Measurements from ENCODE around the gene GNG10.
"Not testable (repeated sequence)": the region's sequence is repeated elsewhere in the genome, so short reads cannot be mapped to it uniquely, and the experiment has no call there.

The GNG10 gene

GRCh38 chr9:111661150-111661801 is at the start of gene GNG10:
GNG10 (plus strand) TSS chr9:111661605; CDS start chr9:111661635, 30 bp downstream.
- no peak for TF ChIP-seq CTCF (conservative IDR thresholded peaks at IDR 0.05; ENCODE audit: control insufficient read depth, insufficient read depth, low read depth, low read length)
- H3K4me3 ChIP-seq (ENCODE audit: control insufficient read depth, low read depth, low read length), result peak within 1 kb of the TSS; percentile 79
- DNase-seq (ENCODE audit: low read depth), result peak; percentile 44

- no peak for TF ChIP-seq CTCF (conservative IDR thresholded peaks at IDR 0.05; ENCODE audit: control insufficient read depth, insufficient read depth, low read depth, low read length)
Observed at GRCh38 chr9:111613436-111614040, 47.9 kb upstream of the GNG10 start.

DNA sequence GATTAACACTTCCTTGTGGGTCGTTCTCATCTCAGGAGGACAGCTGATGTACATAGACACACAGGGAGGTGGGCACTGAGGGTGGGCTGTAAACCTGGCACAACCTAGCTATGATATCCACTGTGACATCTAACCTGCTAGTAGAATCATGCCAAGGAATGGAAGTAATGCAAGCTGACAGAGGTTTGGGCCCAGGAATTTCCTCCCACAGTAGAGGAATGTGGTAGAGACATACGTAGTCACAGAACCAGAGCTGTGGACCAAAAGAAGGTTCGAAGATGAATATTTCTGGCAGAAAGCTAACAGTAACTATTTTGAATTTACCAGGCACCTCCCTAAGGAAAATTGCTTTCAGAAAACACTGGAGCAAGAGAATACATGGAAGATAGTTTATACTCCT is 45.5 kb upstream of the GNG10 start:
- H3K4me3 ChIP-seq (ENCODE audit: control insufficient read depth, low read depth, low read length), result no peak overlapping the region
- DNase-seq (ENCODE audit: low read depth), result no peak
- no peak for TF ChIP-seq CTCF (conservative IDR thresholded peaks at IDR 0.05; ENCODE audit: control insufficient read depth, insufficient read depth, low read depth, low read length)

More at GRCh38 chr9:111613436-111614040, 47.9 kb upstream of the GNG10 start:
- no peak for DNase-seq (ENCODE audit: low read depth)
- no peak overlapping the region for H3K4me3 ChIP-seq (ENCODE audit: control insufficient read depth, low read depth, low read length)

- H3K4me3 ChIP-seq (ENCODE audit: control insufficient read depth, low read depth, low read length); DNase-seq (ENCODE audit: low read depth): not testable (repeated sequence)
Observed at GRCh38 chr9:111617349-111617748, 44.1 kb upstream of the GNG10 start.

- peak; percentile 98 for TF ChIP-seq CTCF (conservative IDR thresholded peaks at IDR 0.05; ENCODE audit: control insufficient read depth, insufficient read depth, low read depth, low read length)
- DNase-seq (ENCODE audit: low read depth), result peak; percentile 59
- no peak overlapping the region for H3K4me3 ChIP-seq (ENCODE audit: control insufficient read depth, low read depth, low read length)
Observed at GRCh38 chr9:111621895-111622480, 39.4 kb upstream of the GNG10 start.

DNA sequence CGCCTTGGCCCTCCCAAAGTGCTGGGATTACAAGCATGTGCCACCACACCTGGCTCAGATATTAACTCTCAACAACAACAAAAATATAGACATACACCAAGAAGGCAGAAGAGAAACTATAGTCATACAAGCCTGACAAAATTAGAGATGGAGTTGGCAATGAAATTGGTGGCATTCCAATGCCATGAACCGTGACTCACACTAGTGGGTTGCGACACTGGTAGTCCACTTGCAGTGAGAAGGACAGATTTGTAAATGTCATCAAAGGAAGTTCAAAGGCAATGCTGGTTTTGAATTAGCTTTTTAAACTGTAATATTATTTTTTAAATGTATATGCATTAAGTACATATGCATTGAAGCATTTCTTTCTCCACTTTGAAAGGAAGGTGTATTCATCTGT is 38.8 kb upstream of the GNG10 start:
- DNase-seq (ENCODE audit: low read depth), result peak; percentile 90
- no peak for TF ChIP-seq CTCF (conservative IDR thresholded peaks at IDR 0.05; ENCODE audit: control insufficient read depth, insufficient read depth, low read depth, low read length)
- no peak overlapping the region for H3K4me3 ChIP-seq (ENCODE audit: control insufficient read depth, low read depth, low read length)

- no peak for TF ChIP-seq CTCF (conservative IDR thresholded peaks at IDR 0.05; ENCODE audit: control insufficient read depth, insufficient read depth, low read depth, low read length)
- DNase-seq (ENCODE audit: low read depth), result no peak
- no peak overlapping the region for H3K4me3 ChIP-seq (ENCODE audit: control insufficient read depth, low read depth, low read length)
Observed at GRCh38 chr9:111627260-111627963, 34.0 kb upstream of the GNG10 start.

Measured in fibroblast of mammary gland (primary cell).